A204.1 (cell line): ENCODE measurements around the gene PLA2G4F.

Experiments used
- FAIRE-seq: peaks from 2 replicates; lab custom pipeline; 2012; peaks lifted over from hg19 to GRCh38; lab: Jason Lieb, UNC

PLA2G4F gene, protein sequence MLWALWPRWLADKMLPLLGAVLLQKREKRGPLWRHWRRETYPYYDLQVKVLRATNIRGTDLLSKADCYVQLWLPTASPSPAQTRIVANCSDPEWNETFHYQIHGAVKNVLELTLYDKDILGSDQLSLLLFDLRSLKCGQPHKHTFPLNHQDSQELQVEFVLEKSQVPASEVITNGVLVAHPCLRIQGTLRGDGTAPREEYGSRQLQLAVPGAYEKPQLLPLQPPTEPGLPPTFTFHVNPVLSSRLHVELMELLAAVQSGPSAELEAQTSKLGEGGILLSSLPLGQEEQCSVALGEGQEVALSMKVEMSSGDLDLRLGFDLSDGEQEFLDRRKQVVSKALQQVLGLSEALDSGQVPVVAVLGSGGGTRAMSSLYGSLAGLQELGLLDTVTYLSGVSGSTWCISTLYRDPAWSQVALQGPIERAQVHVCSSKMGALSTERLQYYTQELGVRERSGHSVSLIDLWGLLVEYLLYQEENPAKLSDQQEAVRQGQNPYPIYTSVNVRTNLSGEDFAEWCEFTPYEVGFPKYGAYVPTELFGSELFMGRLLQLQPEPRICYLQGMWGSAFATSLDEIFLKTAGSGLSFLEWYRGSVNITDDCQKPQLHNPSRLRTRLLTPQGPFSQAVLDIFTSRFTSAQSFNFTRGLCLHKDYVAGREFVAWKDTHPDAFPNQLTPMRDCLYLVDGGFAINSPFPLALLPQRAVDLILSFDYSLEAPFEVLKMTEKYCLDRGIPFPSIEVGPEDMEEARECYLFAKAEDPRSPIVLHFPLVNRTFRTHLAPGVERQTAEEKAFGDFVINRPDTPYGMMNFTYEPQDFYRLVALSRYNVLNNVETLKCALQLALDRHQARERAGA

DNA sequence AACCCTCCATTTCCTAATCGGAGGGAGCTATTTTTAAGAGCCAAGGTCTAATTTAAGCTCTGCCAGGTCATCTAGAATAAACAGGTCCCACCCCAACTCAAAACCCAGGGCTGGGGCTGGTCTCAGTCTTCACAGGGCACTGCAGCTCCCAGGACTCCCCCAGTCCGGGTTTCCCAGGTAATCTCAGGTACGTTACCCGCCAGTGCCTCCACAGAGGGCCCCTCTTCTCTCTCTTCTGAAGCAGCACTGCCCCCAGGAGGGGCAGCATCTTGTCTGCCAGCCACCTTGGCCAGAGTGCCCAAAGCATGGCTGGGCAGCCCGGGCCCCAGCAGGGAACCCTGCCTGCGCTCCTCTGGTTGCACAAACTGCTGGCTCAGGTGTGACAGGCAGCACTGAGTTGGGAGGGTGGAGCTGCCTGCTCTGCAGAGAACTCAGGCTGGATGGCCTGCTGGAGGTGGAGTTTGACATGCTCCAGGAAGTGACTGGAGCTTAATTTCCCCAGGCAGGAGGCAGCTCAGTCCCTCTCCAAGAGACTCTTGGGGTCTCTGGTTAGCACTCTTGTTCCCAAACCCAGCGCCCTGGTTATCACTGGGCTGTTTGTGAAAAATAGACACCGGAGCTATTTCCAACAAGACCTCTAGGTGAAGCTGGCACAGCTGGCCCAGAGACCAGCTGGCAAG lies at the start of gene PLA2G4F:
Gene PLA2G4F (minus strand): TSS at position 394 of the 680 bp plus-strand sequence. CDS start 87 bp downstream, at position 307.
- no peak for FAIRE-seq

DNA sequence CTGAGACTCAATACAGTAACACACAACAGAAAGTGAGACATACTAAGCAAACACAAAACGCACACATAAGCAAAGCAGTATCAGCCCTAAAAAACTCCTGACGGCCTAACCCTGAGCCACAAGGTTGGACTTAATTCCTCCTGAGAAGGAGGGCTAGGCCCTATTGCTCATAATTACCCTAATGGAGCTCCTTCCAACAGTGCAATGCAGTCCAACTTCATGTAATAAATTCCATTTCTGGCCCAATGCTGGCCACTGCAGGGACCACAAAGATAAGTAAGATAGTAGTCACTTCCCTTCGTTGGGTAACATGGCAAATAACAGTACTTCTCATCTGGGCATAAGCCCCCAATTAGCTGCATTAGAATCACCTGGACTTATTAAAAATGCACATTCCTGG lies 47.5 kb upstream of the PLA2G4F start:
- no peak for FAIRE-seq

DNA sequence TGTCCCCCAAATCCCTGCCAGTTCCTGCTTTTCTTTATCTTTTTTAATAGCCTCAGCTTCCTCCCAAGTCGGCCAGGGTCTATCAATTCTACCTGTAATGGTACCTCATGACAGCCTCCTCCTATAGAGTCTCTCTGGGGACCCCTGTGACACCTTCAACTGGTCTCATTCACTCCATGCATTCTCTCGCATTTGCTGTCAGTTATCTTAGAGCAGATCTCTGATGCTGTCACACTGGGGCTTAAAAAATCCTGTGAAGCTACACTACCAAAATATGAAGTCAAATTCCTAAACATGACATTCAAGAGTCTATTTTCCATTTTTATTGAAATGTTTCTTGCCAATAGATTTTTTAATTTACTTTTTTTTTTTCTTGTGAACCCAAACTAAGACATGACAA lies 46.2 kb upstream of the PLA2G4F start:
- no peak for FAIRE-seq

DNA sequence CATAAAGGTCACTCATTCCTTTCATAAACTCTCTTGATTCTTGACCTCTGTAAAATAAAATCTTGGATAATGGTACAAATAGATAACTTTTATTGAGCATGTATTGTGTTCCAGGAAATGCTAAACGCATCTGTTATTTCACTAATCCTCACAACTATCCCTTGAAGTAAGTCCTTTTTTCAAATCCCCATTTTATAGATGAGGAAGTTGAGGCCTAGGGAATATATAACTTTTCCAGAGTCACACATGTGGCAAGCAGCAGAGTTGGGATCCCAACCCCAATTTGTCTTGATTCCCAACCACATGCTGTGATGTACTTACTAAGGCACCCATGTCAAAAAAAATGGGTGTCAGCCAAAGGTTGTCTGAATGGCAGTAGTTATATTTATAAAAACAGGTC lies 45.4 kb upstream of the PLA2G4F start:
- FAIRE-seq: no peak

DNA sequence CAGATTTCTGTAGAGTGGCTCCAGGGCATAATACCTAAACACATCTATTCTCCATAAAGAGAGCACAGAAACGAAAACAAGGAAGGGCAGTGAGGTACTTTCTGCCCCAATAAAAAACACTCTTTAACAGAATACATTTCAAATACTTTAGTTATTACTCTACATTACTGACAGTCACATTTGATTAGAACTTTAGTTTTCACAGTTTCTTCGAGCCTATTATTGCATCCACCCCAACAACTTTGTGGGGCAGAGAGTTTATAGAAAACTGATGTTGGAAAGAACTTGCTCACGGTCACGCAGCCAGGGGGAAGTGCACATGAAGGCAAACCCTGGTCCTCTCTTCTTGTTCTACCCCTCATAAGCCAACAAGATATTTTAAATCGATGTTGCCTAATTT lies 42.7 kb upstream of the PLA2G4F start:
- no peak for FAIRE-seq

DNA sequence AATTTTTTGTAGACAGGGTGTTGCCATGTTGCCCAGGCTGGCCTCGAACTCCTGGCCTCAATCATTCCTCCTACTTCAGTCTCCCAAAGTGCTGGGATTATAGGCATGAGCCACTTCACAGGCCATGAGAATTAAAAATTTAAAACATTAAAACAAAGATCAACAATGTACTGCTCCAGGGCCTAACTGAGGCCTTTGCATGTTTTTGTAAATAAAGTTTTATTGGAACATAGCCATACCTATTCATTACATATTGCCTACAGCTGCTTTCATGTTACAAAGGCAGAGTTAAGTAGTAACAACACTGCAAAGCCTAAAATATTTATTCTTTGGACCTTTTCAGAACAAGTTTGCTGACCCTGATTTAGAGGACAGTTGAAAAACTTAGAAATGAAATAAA lies 42.1 kb upstream of the PLA2G4F start:
- FAIRE-seq: no peak

DNA sequence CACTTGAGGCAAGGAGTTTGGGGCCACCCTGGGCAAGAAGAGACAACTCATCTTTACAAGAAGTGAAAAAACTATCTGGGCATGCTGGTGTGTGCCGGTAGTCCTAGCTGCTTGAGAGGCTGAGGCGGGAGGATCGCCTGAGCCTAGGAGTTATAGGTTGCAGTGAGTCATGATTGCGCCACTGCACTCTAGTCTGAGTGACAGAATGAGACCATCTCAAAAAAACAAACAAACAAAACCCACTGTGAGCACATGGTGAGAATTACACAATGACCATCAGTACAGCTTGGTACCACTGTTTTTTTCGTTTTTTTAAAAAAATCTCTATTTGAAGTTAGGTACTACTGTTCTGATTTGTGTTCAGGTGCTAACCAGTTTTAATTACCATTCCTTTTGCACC lies 38.1 kb upstream of the PLA2G4F start:
- no peak for FAIRE-seq

DNA sequence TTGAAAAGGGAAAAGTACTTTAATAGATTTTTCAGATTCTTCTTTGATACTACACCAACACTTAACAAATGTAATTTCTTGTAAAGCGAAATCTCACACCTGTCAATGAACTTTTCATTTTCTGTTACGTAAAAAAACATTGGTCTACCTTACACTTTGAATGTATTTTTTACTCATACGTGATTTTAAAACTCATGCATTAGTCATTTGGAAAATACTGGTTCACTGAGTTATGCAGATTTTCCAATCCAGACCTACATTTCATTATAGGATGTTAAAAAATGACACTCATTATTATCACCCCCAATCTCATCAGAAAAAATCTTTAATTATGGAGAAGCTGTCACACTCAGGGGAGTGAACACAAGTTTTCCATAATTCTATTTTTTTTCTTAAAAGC lies 36.9 kb upstream of the PLA2G4F start:
- no peak for FAIRE-seq

DNA sequence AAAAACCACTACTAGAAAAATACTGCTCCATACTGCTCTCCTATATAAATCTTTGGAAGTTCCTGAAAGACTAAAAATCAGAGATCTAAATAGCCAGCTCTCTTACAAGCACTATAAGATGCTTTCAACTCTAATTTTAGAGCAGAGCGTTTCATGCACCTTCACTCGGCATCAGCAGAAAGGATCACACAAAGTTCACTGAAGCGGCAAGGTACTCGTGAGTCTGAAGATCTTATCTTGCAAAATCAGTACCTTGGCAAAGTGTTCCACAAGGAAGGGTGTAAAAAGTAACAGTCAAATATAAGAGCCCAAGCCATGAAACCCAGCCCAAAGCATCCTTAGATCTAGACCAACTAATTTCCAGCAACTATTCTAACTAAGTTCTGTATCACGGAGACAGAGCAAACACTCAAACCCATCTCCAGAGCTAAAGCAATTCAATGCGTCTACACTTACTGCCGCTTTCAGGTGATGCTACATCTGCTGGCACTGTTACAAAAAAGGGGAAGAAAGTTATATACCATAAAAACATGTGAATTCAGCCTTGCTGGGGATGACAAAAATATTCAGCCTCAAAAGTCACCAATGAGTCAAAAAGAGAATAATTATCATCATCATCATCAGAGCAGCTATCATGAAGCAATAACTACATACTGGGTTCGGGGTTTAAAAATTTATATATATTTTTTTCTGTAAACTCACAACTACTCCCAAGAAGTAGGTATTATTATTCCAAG lies 35.3 kb upstream of the PLA2G4F start:
- no peak for FAIRE-seq

DNA sequence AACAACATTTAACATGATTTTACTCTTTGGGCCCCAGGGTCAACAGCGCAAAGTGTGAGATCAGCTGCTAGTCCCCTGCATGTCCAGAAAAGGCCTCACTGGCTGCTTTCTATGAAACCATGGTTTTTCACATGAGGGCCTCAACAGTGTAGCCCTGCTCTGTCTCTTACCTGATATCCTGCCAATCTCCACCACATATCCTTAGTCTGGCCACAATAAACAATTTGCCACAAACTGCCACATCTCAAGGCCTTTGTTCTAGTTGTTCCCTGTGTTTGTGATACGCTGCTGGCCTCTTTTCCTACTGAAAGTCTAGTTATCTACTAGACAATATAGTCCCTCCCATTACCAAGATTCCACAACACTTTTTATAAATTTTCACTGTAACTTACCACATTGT lies 33.9 kb upstream of the PLA2G4F start:
- FAIRE-seq: no peak

DNA sequence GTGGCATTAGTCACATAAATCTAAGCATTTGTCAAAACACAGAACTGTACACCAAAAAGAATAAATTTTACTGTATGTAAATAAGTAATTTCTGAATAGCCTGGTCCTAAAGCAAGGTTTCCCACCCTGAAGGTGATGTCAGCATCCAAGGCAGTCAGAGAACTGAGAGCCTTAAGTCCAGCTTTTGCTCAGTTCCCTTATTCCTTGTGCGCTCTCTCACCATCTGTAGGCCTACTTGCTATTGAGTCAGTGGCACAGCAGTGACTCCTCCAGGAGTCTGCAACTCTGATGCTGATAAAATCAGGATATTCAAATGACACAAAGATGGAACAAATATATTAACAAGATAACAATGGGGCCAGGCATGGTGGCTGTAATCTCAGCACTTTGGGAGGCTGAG lies 29.4 kb upstream of the PLA2G4F start:
- no peak for FAIRE-seq

DNA sequence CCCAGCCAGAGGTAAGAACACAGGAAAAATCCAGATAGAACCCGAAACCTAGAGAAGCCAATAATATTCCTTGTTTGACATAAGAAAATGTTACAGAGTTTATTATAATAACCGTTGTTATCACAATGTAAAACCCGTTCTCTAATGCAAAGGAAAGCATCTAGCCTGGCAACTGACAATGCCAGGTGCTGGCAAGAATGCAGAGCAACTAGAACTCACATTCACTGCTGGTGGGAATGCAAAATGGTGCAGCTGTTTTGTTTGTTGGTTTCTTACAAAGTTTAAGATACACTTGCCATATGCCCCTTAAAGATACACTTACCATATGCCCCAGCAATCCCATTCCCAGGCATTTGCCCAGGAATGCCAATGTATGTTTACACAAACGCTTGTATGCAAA lies 28.3 kb upstream of the PLA2G4F start:
- FAIRE-seq: no peak

DNA sequence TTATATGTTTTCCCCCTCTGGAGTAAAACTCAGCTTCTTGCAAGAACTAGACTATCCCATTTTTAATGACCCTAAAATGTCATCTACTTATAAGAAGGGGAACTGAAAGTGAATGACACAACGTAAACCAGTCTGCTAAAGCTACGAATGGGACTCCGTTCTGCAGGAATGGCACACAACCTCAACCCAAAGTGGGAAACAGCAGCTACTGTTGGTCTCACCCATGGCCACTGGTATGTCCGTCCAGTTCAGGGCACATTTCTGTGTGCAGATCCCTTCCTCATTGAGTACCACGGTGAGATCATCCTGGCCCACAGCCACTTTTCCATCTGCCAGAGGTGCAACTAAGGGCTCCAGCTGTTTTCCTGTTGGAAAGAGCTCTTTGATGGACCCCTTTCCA lies 27.9 kb upstream of the PLA2G4F start:
- no peak for FAIRE-seq

DNA sequence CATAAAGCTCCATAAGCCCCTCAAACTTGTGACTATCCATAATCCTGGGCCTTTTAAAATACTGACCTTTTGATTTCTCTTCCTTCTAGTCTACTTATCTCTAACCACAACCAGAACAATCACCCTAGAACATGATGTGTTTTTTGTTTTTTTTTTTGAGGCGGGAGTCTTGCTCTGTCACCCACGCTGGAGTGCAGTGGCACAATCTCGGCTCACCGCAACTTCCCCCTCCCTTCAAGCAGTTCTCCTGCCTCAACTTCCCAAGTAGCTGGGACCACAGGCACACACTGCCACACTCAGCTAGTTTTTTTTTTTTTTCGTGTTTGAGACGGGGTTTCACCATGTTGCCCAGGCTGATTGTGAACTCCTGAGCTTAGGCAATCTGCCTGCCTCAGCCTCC lies 26.5 kb upstream of the PLA2G4F start:
- no peak for FAIRE-seq

DNA sequence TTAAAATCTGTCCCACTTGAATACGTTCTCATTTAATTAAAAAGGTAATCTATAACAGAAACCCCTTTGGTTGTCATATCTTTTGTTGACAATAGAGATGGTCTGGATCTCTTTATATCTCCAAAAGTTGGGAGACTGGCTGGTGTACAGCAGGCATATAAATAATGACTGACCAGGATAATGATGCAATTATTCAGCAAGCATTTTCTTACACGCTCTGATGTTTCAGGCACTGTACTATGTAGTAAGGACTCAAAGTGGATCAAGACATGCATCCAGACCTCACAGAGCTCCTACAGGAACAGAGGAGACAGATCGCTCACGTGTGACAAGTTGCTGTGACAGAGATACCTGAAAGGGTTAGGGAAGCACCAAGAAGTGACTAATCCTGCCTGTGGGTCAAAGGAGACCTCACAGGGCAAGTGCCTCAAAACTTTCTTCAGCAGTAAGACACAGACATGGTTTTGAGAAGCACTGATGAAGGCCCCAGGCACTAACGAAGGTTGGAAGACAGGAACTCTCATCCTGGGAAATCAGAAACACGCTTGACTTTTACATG lies 26.0 kb upstream of the PLA2G4F start:
- no peak for FAIRE-seq

DNA sequence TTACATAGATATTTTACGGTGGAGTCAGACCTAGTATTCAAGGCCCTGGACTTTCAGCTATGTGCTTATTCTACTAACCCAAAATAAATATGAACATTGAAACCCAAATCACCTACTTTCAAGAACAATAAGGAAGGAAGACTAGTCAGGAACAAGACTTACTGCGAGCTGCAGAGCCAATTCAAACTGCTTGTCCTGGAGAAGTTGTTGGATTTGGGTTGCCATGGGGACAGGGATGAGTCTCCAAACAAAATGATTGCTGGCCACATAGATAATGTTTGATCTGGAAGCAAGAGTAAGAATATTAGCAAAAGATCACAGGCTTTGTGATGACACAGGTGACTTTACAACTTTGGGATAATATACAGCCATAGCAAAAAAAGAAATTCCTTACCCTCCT lies 21.6 kb upstream of the PLA2G4F start:
- no peak for FAIRE-seq

DNA sequence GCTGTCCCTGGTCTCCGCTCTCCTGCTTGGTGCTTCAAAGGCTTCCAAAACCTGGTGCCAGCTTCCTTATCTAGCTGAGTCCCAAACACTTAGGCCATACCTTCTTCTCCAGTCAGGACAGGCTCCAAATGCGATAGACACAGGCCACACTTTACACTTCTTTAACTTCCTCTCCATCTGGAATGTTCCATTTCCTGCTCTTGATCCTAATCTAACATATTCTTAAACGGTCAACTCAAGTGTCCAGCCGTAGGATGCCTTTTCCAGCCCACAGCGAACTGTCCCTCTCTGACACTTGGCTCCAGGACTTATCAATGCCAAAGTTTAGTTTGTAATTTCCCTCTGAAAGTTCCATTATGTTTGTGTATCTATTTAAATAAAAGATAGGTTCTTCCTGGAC lies 19.2 kb upstream of the PLA2G4F start:
- no peak for FAIRE-seq

DNA sequence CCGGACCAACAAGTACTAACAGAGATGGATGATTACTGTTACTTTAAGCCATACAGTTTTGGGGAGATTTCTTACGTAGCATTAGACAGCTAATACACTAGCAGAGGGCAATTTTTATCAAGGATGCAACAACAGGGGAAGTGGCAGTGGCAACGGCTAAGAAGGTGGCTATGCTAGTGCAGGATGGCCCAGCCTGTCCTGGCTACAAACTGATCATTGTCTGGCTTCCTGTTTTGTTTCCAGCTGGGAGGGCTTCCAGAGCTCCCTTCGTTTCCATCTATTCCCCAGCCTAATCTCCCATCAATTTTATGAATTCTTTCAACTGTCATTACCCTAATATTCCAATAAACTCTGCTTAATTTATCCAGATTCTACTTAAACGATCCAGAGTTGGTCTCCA lies 16.0 kb upstream of the PLA2G4F start:
- FAIRE-seq: no peak

DNA sequence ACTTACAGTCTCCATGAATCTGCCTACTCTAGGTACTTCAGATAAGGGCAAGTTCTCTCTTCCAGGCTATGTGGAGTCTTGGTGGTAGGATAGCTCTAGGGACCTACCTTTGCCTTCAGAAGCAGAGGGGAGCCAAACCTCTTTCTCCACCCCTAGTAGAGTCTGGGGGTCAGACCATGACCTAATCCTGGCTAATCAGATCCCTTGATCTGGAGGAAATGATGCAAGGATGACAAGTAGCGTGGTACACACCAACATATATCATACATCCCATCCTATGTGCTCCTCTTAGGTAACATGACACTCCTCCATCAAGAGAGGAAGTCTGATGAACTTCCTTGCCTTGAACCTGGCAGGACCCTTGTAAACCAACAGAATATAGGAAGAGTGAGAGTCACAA lies 15.4 kb upstream of the PLA2G4F start:
- FAIRE-seq: no peak

DNA sequence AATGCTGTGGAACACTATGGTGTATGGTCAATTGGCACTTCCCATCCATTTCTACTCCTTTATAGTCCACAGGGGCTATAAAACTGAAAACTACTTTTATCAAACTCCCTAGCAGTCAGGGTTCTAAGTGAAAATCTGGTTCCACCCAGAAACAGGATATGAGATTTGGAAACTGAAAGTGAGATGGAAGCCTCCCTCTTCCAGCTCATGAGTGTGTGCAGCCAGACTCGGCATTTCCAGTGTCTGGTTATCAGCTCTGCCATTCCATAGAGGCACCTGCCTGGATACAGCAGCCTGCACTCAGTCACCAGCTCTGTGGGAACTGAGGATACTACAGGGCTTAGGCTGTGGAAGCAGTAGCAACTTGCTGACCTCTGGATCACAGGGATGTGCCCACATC lies 14.7 kb upstream of the PLA2G4F start:
- FAIRE-seq: no peak

DNA sequence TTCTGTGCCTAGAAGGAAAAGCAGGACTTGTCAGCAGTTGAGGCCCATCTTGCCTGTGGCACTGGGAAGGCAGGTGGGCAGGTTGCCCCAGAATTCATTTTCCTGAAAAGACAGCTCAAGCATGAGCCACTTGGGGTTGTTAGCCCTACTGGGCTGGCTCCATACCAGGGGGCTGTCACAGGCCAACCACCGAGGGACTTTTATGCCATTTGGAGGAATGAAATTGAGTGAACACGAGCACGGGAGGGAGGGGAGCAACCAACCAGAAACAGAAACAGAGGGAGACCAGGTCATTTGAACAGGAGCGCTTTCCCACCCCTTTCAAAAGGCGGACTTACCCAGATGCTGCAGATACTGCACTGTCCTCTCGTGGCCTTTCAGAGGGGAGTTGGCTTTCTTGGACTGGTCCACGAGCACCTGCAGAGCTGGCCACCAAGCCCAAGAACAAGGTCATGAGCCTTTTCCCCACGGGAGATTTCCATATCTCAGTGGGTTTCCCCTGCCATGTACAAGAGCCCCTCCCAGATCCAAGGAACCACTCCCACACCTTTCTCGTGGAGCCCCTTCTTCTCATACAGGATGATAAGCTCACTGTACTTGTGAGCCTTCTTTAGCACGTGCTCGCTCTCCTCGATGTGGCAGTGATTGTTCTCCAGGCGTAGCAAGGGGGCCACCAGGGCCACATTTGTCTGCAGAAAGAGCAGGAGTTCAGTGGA lies 9.9 kb upstream of the PLA2G4F start:
- no peak for FAIRE-seq
